Kidney (tissue), 14 donors: Measurements from ENCODE around the gene PON2. TPM values are rescaled to one million over a fixed set of nuclear protein-coding genes. Genes with fewer than 3 reads are reported as not detected.
A peak's percentile ranks its signal among the peaks of the same experiment; 100 is the strongest.

ENCODE experiments used
- DNase-seq, 5 donors: peaks; one replicate each; pipeline ENCODE4 v3.0.0-alpha.2; 2013 to 2020
- FAIRE-seq: peaks from 2 replicates; lab custom pipeline; 2012; peaks lifted over from hg19 to GRCh38; lab: Jason Lieb, UNC
- H3K27ac ChIP-seq, 2 donors: one replicate each; pipeline ENCODE4 v1.7.0; 2013; ENCODE audit warnings: low read depth in 2 of 2, low read length in 2 of 2, inconsistent platforms in 1 of 2
- H3K27me3 ChIP-seq: one replicate; pipeline ENCODE4 v1.7.1; 2013; ENCODE audit warnings: low read length, inconsistent platforms; ENCODE audit not compliant: control insufficient read depth, insufficient read depth
- H3K36me3 ChIP-seq, 3 donors: one replicate each; pipeline versions ENCODE4 v1.7.0 to v1.7.1; 2013; ENCODE audit warnings: low read length in 3 of 3, control low read depth in 1 of 3, inconsistent platforms in 1 of 3; ENCODE audit not compliant: insufficient read depth in 3 of 3, control insufficient read depth in 2 of 3
- H3K4me1 ChIP-seq, 3 donors: one replicate each; pipeline versions ENCODE4 v1.7.0 to v1.7.1; 2013; ENCODE audit warnings: low read length in 3 of 3, inconsistent platforms in 1 of 3, low read depth in 1 of 3; ENCODE audit not compliant: control insufficient read depth in 2 of 3, insufficient read depth in 2 of 3
- H3K4me3 ChIP-seq, 3 donors: one replicate each; pipeline versions ENCODE4 v1.7.0 to v1.8.1; 2013; ENCODE audit warnings: low read length in 3 of 3, control low read depth in 1 of 3, inconsistent platforms in 1 of 3
- H3K9ac ChIP-seq, 3 donors: one replicate each; pipeline versions ENCODE4 v1.7.0 to v1.7.1; 2013; ENCODE audit warnings: low read length in 3 of 3, control low read depth in 1 of 3, inconsistent platforms in 1 of 3
- H3K9me3 ChIP-seq, 3 donors: one replicate each; pipeline versions ENCODE4 v1.7.0 to v1.7.1; 2013; ENCODE audit warnings: low read length in 3 of 3, control low read depth in 1 of 3, inconsistent platforms in 1 of 3; ENCODE audit not compliant: control insufficient read depth in 2 of 3, insufficient read depth in 1 of 3
- CTCF ChIP-seq: IDR thresholded peaks from 3 replicates; pipeline ENCODE4 v1.5.1; 2012; ENCODE audit warnings: mild to moderate bottlenecking, moderate library complexity, borderline replicate concordance; ENCODE audit not compliant: insufficient read depth; ENCODE audit errors: extremely low read depth
- intact Hi-C: fragments of 100-400 bp; cut with DNase I; formaldehyde crosslinking; loops from one replicate; pipeline ENCODE4 v1.11.1; 2022
- polyA plus RNA-seq: library from polyadenylated mRNA; stranded (reverse); fragments of 350-450 nt; fragmentation: Illumina TruSeq; extraction: RNeasy Lipid Tissue Mini Kit (QIAGEN cat#74804); gene quantifications from one replicate; pipeline ENCODE4 v1.2.3, GENCODE V29; 2014; ENCODE audit warnings: low read depth, low replicate concordance; ENCODE audit not compliant: insufficient read depth
- total RNA-seq: library from RNA; stranded (reverse); fragmentation: NEBNext Ultra II Directional; extraction: Animal tissue kit (Norgen Biotek cat#: 25700); gene quantifications from one replicate; pipeline ENCODE4 v1.2.1, GENCODE V29; 2021
- donor health status: control.
- donor health status: control.
- donor health status: control.
- donor health status: control.
- donor health status: control.
- donor health status: DM: yes; HTN: yes; CAD: no.
- donor health status: Normal renal cell carcinoma (clear cell type).

Gene PON2
- total and polyA plus RNA-seq, 2 donors from 2014 or later = 61.8 to 191 TPM

GRCh38 chr7:95405208-95405607, 29.6 kb downstream of the PON2 start:
- DNase-seq = no peak
- intact Hi-C loops = no loop called here

GRCh38 chr7:95404316-95404865, 30.4 kb downstream of the PON2 start:
- H3K36me3 ChIP-seq = peaks cover 0 to 6% (median 2%) of the 10 kb centered on the region in 3 donors
- no peak for TF ChIP-seq CTCF
- H3K4me3 ChIP-seq = no peak overlapping the region
- H3K27me3 ChIP-seq = no peaks in the 10 kb centered on the region
- no peak overlapping the region for H3K27ac ChIP-seq
- intact Hi-C loops = no loop called here
- no peaks in the 10 kb centered on the region for H3K9me3 ChIP-seq
- peaks cover 0 to 2% (median 0%) of the 10 kb centered on the region in 3 donors for H3K4me1 ChIP-seq
- FAIRE-seq (no peak), DNase-seq (peak in 1 of 5 donors; percentile 22)
- H3K9ac ChIP-seq = no peak overlapping the region

More at GRCh38 chr7:95405208-95405607, 29.6 kb downstream of the PON2 start:
- Histone ChIP-seq H3K27me3 (no peaks in the 10 kb centered on the region), H3K27ac (no peak overlapping the region), H3K9ac (no peak overlapping the region), H3K4me1 (peaks cover 0 to 2% (median 0%) of the 10 kb centered on the region in 3 donors), H3K4me3 (no peak overlapping the region), H3K9me3 (no peaks in the 10 kb centered on the region), H3K36me3 (peaks cover 0 to 6% (median 2%) of the 10 kb centered on the region in 3 donors)
- TF ChIP-seq CTCF = no peak
- no peak for FAIRE-seq

GRCh38 chr7:95398155-95398940, 36.5 kb downstream of the PON2 start:
- no peaks in the 10 kb centered on the region for H3K9me3 ChIP-seq
- DNase-seq (peak in 2 of 5 donors; percentile 51 to 58), FAIRE-seq (no peak)
- no peaks in the 10 kb centered on the region for H3K36me3 ChIP-seq
- no peak for TF ChIP-seq CTCF
- intact Hi-C loops = no loop called here
- H3K9ac ChIP-seq = no peak overlapping the region
- H3K4me3 ChIP-seq = peak overlapping the region in 1 of 3 donors; percentile 47
- H3K27ac ChIP-seq = no peak overlapping the region
- H3K27me3 ChIP-seq = no peaks in the 10 kb centered on the region
- no peaks in the 10 kb centered on the region for H3K4me1 ChIP-seq
